Stimulated activated naive CD4-positive, alpha-beta T cell (primary cell): ENCODE measurements around the gene VAPB.

Experiments used
- DNase-seq, 6 experiments: peaks; one replicate each; lab custom pipeline; 2025; lab: John Stamatoyannopoulos, UW

VAPB gene

GRCh38 chr20:58377766-58378401, 11.1 kb upstream of the VAPB start:
- DNase-seq: no peak

GRCh38 chr20:58378704-58379103, 10.3 kb upstream of the VAPB start:
- no peak for DNase-seq

- no peak for DNase-seq
Measured at GRCh38 chr20:58381627-58382026, 7.4 kb upstream of the VAPB start.

- no peak for DNase-seq
Measured at GRCh38 chr20:58382096-58382495, 6.9 kb upstream of the VAPB start.

GRCh38 chr20:58384821-58385220, 4.2 kb upstream of the VAPB start:
- DNase-seq: no peak

GRCh38 chr20:58388028-58388601, 914 bp upstream of the VAPB start:
- DNase-seq: no peak

- peak in 1 of 6 experiments; percentile 42 for DNase-seq
Measured at GRCh38 chr20:58389324-58389967, 417 bp downstream of the VAPB start.

- peak in 1 of 6 experiments; percentile 9 for DNase-seq
Measured at GRCh38 chr20:58389968-58390658, 1.1 kb downstream of the VAPB start.

GRCh38 chr20:58390659-58391035, 1.6 kb downstream of the VAPB start:
- no peak for DNase-seq

- DNase-seq: no peak
Measured at GRCh38 chr20:58392286-58392685, 3.3 kb downstream of the VAPB start.

- no peak for DNase-seq
Measured at GRCh38 chr20:58393299-58393698, 4.3 kb downstream of the VAPB start.

GRCh38 chr20:58394801-58395200, 5.8 kb downstream of the VAPB start:
- DNase-seq: no peak

- no peak for DNase-seq
Measured at GRCh38 chr20:58395604-58396003, 6.6 kb downstream of the VAPB start.

GRCh38 chr20:58397429-58397828, 8.4 kb downstream of the VAPB start:
- no peak for DNase-seq

GRCh38 chr20:58398254-58398653, 9.2 kb downstream of the VAPB start:
- no peak for DNase-seq

- no peak for DNase-seq
Measured at GRCh38 chr20:58399926-58400325, 10.9 kb downstream of the VAPB start.

- no peak for DNase-seq
Measured at GRCh38 chr20:58401162-58401561, 12.1 kb downstream of the VAPB start.

- DNase-seq: no peak
Measured at GRCh38 chr20:58402305-58402704, 13.3 kb downstream of the VAPB start.

- DNase-seq: no peak
Measured at GRCh38 chr20:58402827-58403226, 13.8 kb downstream of the VAPB start.

- no peak for DNase-seq
Measured at GRCh38 chr20:58403272-58403671, 14.2 kb downstream of the VAPB start.

GRCh38 chr20:58405504-58406291, 16.7 kb downstream of the VAPB start:
- no peak for DNase-seq

- DNase-seq: no peak
Measured at GRCh38 chr20:58406422-58407001, 17.5 kb downstream of the VAPB start.
